Body of pancreas (tissue), 4 donors: ENCODE data around the gene PLXNC1. TPM values are rescaled to one million over a fixed set of nuclear protein-coding genes. Genes with fewer than 3 reads are reported as not detected.

Experiments
- ATAC-seq: fragments of 150-250 bp; one replicate; pipeline ENCODE4 v1.9.1; 2016
- DNase-seq, 4 donors: peaks; one replicate each; pipeline ENCODE4 v3.0.0-alpha.2; 2019
- H3K27ac ChIP-seq, 4 donors: fragments of 200-600 bp; sonication (generic); 1 replicate in 3 of 4; 2 replicates in 1 of 4; pipeline versions ENCODE4 v1.5.1 to v1.6.1; 2016 to 2019; ENCODE audit warnings: mild to moderate bottlenecking in 1 of 4, mixed read lengths in 1 of 4, moderate library complexity in 1 of 4
- H3K27me3 ChIP-seq, 2 donors: fragments of 200-600 bp; sonication (generic); one replicate each; pipeline ENCODE4 v1.6.0; 2016; ENCODE audit warnings: mild to moderate bottlenecking in 1 of 2
- H3K36me3 ChIP-seq, 2 donors: fragments of 200-600 bp; sonication (generic); replicated peaks in 1 of 2; 2 replicates each; pipeline ENCODE4 v1.5.1; 2016; ENCODE audit warnings: low read depth in 2 of 2; ENCODE audit not compliant: insufficient read depth in 1 of 2
- H3K4me1 ChIP-seq: fragments of 200-600 bp; sonication (generic); one replicate; pipeline ENCODE4 v1.6.0; 2016
- H3K4me3 ChIP-seq, 2 donors: fragments of 200-600 bp; sonication (generic); 1 replicate in 1 of 2; 2 replicates in 1 of 2; pipeline ENCODE4 v1.5.1; 2016 to 2019
- H3K9me3 ChIP-seq, 3 donors: fragments of 200-600 bp; sonication (generic); 1 replicate in 2 of 3; 2 replicates in 1 of 3; pipeline ENCODE4 v1.5.1; 2016
- CTCF ChIP-seq, 7 experiments: fragments of 450-650 bp in 4 of 7; fragments of 200-600 bp in 3 of 7; sonication (generic) in 3 of 7; IDR thresholded peaks; one replicate each; pipeline ENCODE4 v1.5.1; 2016 to 2019; ENCODE audit warnings: antibody characterized with exemption in 7 of 7
- POLR2A ChIP-seq, 3 donors: fragments of 450-650 bp; IDR thresholded peaks; one replicate each; pipeline ENCODE4 v1.6.1; 2016; ENCODE audit warnings: antibody characterized with exemption in 3 of 3, mild to moderate bottlenecking in 2 of 3
- WGBS, 2 donors: methylation state at CpG; one replicate each; pipeline ENCODE4 v1.1.5; 2017; 5-methylcytosine and 5-hydroxymethylcytosine counted together
- intact Hi-C: fragments of 100-400 bp; cut with DNase I; formaldehyde crosslinking; loops from one replicate; pipeline ENCODE4 v1.15.1; 2023
- total RNA-seq, 2 donors: library from RNA; depleted of rRNA; stranded (reverse); fragments of >200 nt; gene quantifications; one replicate each; pipeline ENCODE4 v1.1.0, GENCODE V29; 2016

The PLXNC1 gene
- total RNA-seq, 2 donors from 2014 or later, result 3.9 to 4.9 TPM

GRCh38 chr12:94172973-94173372 is 24.6 kb downstream of the PLXNC1 start:
- DNase-seq, result peak in 1 of 4 donors; percentile 73
- TF ChIP-seq POLR2A (IDR thresholded peaks at IDR 0.05), result no peak
- no peak for TF ChIP-seq CTCF (IDR thresholded peaks at IDR 0.05)

DNA sequence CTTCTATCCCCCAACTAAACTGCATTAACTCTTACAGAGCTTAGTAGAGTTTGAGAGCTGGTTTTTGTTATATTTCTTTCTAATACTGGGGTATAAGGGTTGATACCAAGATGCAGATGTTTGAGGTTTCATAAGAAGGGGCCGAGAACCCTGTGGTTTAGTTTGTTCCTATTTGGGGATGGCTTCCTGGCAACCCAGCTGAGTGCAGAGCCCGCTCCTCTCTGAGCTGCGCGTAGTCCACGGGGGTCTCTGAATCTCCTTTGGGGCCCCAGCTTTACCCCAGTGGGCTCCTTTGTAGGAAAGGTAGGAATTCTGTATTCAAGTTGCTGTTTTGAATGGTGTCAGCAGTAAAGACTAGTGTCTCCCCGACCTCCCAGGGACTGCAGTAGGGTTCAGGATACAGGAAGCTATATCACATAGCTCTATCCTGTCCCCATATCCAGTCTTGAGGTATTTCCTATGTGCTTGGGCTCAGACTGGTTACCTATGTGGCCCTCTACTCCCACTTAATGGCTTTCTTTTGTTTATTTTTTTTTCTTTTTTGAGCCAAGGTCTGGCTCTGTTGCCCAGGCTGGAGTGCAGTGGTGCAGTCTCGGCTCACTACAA is 25.4 kb downstream of the PLXNC1 start:
- no peak overlapping the region for H3K4me3 ChIP-seq
- DNase-seq (no peak), ATAC-seq (no peak)
- no peaks in the 10 kb centered on the region for H3K9me3 ChIP-seq
- 61 to 93% methylated on average over 7 of the region's 7 CpGs for WGBS, 2 donors
- intact Hi-C loops, result no loop called here
- no peaks in the 10 kb centered on the region for H3K4me1 ChIP-seq
- H3K36me3 ChIP-seq, result no peaks in the 10 kb centered on the region
- no peaks in the 10 kb centered on the region for H3K27me3 ChIP-seq
- TF ChIP-seq POLR2A (IDR thresholded peaks at IDR 0.05), result no peak
- H3K27ac ChIP-seq, result peak overlapping the region in 1 of 4 donors; percentile 62

More at GRCh38 chr12:94172973-94173372, 24.6 kb downstream of the PLXNC1 start:
- Histone ChIP-seq H3K4me1 (no peaks in the 10 kb centered on the region), H3K9me3 (no peaks in the 10 kb centered on the region), H3K4me3 (no peak overlapping the region), H3K27me3 (no peaks in the 10 kb centered on the region), H3K27ac (peak overlapping the region in 1 of 4 donors; percentile 62), H3K36me3 (no peaks in the 10 kb centered on the region)
- intact Hi-C loops, result no loop called here
- no peak for ATAC-seq
- 50 to 68% methylated on average over 9 of the region's 9 CpGs for WGBS, 2 donors

GRCh38 chr12:94174576-94174975 is 26.2 kb downstream of the PLXNC1 start:
- Histone ChIP-seq H3K27ac (peak overlapping the region in 1 of 4 donors; percentile 62), H3K36me3 (no peaks in the 10 kb centered on the region), H3K9me3 (no peaks in the 10 kb centered on the region), H3K4me1 (no peaks in the 10 kb centered on the region), H3K4me3 (no peak overlapping the region), H3K27me3 (no peaks in the 10 kb centered on the region)
- TF ChIP-seq CTCF (IDR thresholded peaks at IDR 0.05) (no peak), POLR2A (IDR thresholded peaks at IDR 0.05) (no peak)
- no peak for ATAC-seq
- peak in 1 of 4 donors; percentile 54 for DNase-seq
- WGBS, 2 donors, result 46 to 67% methylated on average over 1 of the region's 1 CpG
- intact Hi-C loops, result no loop called here

DNA sequence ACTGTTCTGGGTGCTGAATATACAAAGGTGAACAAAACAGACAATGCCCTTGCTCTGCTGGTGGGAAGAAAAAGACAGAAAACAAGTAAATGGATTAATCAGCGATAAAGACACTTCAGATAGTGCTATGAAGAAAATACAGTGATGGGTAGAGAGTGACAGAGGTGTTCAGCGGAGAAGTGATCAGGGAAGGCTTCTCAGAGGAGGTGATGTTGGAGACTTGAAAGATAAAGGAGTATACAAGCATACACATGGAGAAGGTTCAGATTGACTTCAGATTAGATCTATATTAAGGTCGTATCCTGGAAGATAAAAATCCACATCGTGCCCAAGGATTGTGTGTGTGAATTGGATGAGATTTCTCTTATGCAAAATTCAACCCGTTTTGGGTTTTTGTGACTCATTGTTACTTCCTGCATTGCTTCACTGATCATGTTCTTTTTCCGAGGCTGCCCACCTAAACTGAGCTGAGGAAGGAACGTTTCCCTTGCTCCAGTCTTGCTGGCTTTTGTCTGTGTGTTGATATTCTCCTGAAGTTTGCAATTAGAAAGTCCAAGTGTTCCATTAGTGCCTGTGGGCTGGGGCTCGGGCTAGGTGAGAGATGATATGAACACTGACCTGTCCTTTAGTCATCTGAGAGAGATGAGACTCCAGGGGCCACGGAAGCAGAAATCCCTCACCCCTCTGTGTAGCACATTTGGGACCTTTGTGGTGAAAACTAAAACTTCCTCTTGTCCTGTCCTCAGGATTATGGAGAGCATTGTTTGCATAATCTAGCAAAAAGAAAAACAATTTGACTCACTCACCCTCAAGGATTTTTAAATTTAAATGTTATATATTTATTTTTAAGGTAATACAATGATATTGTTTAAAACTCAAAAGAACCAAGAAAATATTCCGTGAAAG is 27.6 kb downstream of the PLXNC1 start:
- Histone ChIP-seq H3K4me3 (no peak overlapping the region), H3K27ac (peak overlapping the region in 1 of 4 donors; percentile 50), H3K27me3 (no peaks in the 10 kb centered on the region), H3K9me3 (no peaks in the 10 kb centered on the region), H3K36me3 (no peaks in the 10 kb centered on the region), H3K4me1 (no peaks in the 10 kb centered on the region)
- DNase-seq (no peak), ATAC-seq (no peak)
- intact Hi-C loops, result no loop called here
- TF ChIP-seq CTCF (IDR thresholded peaks at IDR 0.05), result no peak
- TF ChIP-seq POLR2A (IDR thresholded peaks at IDR 0.05), result no peak
- WGBS, 2 donors, result 45 to 52% methylated on average over 10 of the region's 10 CpGs

GRCh38 chr12:94178054-94178453 is 29.7 kb downstream of the PLXNC1 start:
- H3K4me3 ChIP-seq, result no peak overlapping the region
- no peaks in the 10 kb centered on the region for H3K27me3 ChIP-seq
- intact Hi-C loops, result no loop called here
- ATAC-seq (no peak), DNase-seq (no peak)
- H3K9me3 ChIP-seq, result no peaks in the 10 kb centered on the region
- H3K27ac ChIP-seq, result no peak overlapping the region
- TF ChIP-seq POLR2A (IDR thresholded peaks at IDR 0.05) (no peak), CTCF (IDR thresholded peaks at IDR 0.05) (no peak)
- H3K4me1 ChIP-seq, result peaks cover 2% of the 10 kb centered on the region
- H3K36me3 ChIP-seq, result no peaks in the 10 kb centered on the region
